ENCODE data around the gene RANBP3.

- no peak for TF ChIP-seq GATA2 (IDR thresholded peaks at IDR 0.05; ENCODE audit: low read depth, low read length)
- TF ChIP-seq GATA3 (IDR thresholded peaks at IDR 0.05; ENCODE audit: low read depth, low read length): no peak
These were observed 52.0 kb downstream of the RANBP3 start for GRCh38 chr19:5925830-5926427.

All from SH-SY5Y (cell line).